Measurements from ENCODE around the gene ADCY3. TPM values are rescaled to one million over a fixed set of nuclear protein-coding genes. Genes with fewer than 3 reads are reported as not detected.
A peak's percentile ranks its signal among the peaks of the same experiment; 100 is the strongest.

Gene ADCY3
- total RNA-seq, 1 donor = 42.0 TPM

- TF ChIP-seq, protein P1, sequence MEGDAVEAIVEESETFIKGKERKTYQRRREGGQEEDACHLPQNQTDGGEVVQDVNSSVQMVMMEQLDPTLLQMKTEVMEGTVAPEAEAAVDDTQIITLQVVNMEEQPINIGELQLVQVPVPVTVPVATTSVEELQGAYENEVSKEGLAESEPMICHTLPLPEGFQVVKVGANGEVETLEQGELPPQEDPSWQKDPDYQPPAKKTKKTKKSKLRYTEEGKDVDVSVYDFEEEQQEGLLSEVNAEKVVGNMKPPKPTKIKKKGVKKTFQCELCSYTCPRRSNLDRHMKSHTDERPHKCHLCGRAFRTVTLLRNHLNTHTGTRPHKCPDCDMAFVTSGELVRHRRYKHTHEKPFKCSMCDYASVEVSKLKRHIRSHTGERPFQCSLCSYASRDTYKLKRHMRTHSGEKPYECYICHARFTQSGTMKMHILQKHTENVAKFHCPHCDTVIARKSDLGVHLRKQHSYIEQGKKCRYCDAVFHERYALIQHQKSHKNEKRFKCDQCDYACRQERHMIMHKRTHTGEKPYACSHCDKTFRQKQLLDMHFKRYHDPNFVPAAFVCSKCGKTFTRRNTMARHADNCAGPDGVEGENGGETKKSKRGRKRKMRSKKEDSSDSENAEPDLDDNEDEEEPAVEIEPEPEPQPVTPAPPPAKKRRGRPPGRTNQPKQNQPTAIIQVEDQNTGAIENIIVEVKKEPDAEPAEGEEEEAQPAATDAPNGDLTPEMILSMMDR (IDR thresholded peaks at IDR 0.05; ENCODE audit: insufficient read depth, low read length) = no peak
- DNase-seq (ENCODE audit: low read depth) = peak; percentile 61
- no peak overlapping the region for H3K4me3 ChIP-seq (ENCODE audit: low read depth, low read length)
Observed at GRCh38 chr2:24875272-24875671, 44.8 kb downstream of the ADCY3 start.

GRCh38 chr2:24874035-24874434, 46.0 kb downstream of the ADCY3 start:
- TF ChIP-seq, protein P1 (IDR thresholded peaks at IDR 0.05; ENCODE audit: insufficient read depth, low read length) = no peak
- DNase-seq (ENCODE audit: low read depth) = peak; percentile 57
- H3K4me3 ChIP-seq (ENCODE audit: low read depth, low read length) = no peak overlapping the region

DNA sequence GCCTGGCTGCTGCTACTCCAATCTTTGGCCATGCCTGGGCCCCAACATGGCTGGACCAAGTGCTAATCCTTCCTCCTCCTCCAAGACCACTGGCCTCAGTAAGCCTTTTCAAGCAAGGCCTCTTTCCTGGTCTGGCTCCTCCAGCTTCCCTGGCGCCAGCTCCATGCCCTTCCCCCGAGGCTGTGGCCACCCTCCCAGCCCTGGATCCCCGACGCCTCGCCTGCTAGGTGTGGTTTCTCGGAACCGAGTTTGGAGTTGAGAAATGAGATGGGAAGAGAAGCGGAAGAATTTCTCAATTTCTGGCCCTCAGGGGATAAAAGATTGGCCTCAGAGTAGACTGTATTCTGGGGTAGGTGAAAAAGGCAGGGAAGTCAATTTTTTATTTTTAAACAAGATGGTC, 46.4 kb downstream of the ADCY3 start:
- no peak overlapping the region for H3K4me3 ChIP-seq (ENCODE audit: low read depth, low read length)
- TF ChIP-seq, protein P1 (IDR thresholded peaks at IDR 0.05; ENCODE audit: insufficient read depth, low read length) = no peak
- DNase-seq (ENCODE audit: low read depth) = peak; percentile 64

DNA sequence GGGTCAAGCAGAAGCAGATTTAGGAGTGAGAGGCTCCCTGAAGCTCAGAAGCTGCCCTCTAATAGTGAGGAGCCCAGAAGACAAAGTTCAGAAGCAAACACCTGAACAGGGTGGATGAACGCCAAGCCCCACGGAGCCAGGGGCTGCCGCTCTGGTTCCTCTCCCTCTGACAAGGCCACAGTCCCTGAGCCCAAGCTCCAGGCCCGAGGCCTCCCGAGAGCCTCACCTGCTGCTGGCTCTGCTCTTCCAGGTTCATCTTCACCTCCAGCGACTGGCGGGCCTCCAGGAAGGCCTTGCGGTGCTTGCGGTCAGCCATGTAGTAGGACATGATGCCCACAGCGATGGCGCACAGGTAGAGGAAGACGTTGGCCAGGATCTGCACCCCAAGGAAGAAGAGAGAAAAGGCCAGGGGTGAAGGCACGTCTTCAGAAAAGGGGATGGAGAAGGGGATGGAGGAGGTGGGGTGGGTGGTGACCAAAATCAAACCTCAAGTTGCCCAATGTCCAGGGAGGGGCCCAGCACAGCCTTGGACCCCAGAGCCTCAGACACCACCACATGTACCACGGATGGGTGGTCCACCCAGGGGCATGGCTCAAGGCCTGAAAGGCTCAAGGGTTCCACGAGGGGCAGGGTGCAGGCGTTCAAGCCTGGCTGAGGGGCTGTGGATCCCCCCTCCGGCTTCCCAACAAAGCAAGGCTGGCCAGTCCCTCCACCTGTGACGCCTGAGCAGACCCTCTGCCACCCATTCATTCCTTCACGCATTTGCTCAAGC, 47.5 kb downstream of the ADCY3 start:
- no peak overlapping the region for H3K4me3 ChIP-seq (ENCODE audit: low read depth, low read length)
- TF ChIP-seq, protein P1 (IDR thresholded peaks at IDR 0.05; ENCODE audit: insufficient read depth, low read length) = no peak
- no peak for DNase-seq (ENCODE audit: low read depth)

DNA sequence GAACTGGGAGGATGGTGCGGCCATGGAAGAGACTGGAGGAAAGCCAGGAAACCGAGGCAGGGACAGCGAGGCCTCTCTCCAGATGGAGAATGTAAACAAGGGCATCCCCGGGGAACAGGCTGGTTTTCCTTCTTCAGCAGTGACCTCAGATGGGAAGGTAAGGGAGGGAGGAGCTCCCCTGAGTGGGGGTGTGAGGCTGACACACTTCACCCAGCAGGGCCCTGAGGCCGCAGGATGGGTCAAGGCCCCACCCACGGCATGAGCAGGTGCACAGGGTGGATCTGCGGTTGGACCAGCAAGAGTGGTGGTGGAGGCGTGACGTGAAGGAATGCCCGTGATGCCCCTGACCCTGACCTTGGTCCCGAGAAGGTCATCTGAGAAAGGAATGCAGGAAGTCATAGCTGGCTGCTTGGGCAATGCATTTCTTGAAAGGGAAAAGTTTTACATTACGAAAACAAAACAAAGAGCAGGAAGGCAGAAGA, 48.1 kb downstream of the ADCY3 start:
- no peak overlapping the region for H3K4me3 ChIP-seq (ENCODE audit: low read depth, low read length)
- TF ChIP-seq, protein P1 (IDR thresholded peaks at IDR 0.05; ENCODE audit: insufficient read depth, low read length) = no peak
- no peak for DNase-seq (ENCODE audit: low read depth)

- H3K4me3 ChIP-seq (ENCODE audit: low read depth, low read length) = no peak overlapping the region
- TF ChIP-seq, protein P1 (IDR thresholded peaks at IDR 0.05; ENCODE audit: insufficient read depth, low read length) = no peak
- no peak for DNase-seq (ENCODE audit: low read depth)
Observed at GRCh38 chr2:24870891-24871705, 48.9 kb downstream of the ADCY3 start.
